CD4-positive, alpha-beta T cell treated with Interleukin-2 at 100 ng/mL for 4 hours (primary cell): Measurements from ENCODE around the gene TTC7B.
"Not testable (repeated sequence)": the region's sequence is repeated elsewhere in the genome, so short reads cannot be mapped to it uniquely, and the experiment has no call there.

ENCODE experiments used
- DNase-seq: peaks from one replicate; pipeline ENCODE4 v3.0.0-alpha.2; 2020; ENCODE audit warnings: low spot score

Gene TTC7B

GRCh38 chr14:90830931-90831701, 14.9 kb upstream of the TTC7B start:
- DNase-seq, result no peak

DNA sequence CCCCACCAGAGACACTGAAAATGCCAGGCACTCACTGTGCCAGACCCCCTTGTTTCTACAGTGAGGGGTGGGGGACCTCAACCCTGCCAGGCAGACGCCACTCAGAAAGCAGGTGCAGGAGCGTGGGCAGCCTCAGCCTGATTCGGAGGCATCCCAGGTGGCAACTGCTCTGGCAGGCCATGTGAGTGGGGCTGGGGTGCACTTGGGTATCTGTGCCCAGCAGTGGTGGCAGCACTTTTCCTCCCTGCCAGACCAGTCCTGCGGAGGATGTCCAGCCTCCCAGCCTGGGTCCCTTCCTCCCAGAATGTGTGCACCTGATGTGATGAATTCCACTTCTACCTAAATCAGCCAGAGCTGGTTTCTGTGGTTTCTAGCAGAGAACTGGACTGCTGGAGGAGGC, 13.4 kb upstream of the TTC7B start:
- DNase-seq, result no peak

GRCh38 chr14:90828642-90829487, 12.6 kb upstream of the TTC7B start:
- DNase-seq, result peak; percentile 49

GRCh38 chr14:90827919-90828610, 11.8 kb upstream of the TTC7B start:
- peak; percentile 90 for DNase-seq

GRCh38 chr14:90823542-90823941, 7.3 kb upstream of the TTC7B start:
- not testable (repeated sequence) for DNase-seq

- peak; percentile 83 for DNase-seq
Measured at GRCh38 chr14:90820958-90821357, 4.7 kb upstream of the TTC7B start.

DNA sequence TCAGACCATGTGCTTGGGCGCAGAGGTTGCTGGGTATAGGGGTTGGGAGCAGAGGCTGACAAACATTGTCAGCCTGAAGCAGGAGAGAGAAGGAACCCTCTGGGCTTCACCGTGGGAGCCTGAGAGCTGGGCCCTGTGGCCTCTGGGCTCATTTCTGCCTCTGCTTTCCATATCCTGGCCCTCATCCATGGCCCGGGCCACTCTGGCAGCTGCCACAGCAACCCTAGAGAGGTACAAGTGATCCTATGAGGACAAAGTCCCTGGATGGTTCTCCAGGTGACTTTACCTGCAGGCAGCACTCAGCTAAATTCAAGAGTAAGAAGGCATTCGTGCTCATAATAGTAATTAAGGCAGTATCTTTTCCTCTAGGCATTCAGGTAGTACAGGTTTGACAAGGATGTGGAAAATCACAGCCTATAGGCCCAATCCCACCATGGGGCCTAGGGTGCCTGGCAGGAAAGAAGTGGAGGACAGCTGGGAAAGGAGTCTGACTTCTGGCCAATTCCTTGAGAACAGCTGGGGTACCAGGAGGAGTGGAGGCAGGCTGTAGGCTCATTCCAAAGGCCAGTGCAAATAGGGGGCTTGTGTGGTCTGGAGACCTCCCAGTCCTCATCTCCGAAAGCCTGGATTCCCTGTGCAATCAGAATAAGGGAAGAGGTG, 3.6 kb upstream of the TTC7B start:
- DNase-seq, result no peak

- no peak for DNase-seq
Measured at GRCh38 chr14:90818715-90819114, 2.5 kb upstream of the TTC7B start.

- no peak for DNase-seq
Measured at GRCh38 chr14:90816681-90817436, 629 bp upstream of the TTC7B start.

GRCh38 chr14:90815572-90815821, 733 bp downstream of the TTC7B start:
- no peak for DNase-seq

DNA sequence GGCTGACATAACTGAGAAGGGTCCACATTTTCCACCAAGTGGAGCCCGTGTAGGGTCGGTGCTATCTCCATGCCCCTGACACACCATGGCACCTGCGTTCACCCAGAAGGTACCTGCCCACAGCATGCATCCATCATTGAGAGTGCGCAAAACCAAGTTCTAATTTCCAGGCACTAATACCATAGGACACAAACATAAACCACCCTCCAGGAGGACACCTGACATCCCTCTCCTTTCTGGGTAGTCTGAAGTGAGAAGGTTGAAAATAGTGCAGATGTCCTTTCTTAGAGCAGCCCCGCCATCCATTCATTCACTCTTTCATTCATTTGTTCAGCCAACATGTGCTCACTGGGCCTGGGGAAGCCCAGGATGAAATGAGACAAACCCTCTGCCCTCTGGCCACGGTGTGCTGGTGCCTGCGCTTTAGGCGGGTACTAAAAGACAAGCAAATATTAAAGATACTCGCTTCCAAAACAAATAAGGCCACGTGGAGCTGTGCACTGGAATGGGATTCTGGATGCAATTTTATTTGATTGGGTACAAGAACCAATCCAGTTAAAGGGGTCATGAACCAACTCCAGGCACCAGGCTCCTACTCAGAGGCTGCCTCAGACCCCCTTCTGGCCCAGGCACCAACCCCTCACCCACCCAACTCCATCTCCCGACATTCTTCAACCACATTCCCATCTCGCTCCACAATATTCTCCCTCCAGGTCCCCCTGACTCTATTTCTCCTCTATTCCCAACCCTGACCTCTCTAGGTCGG, 1.2 kb downstream of the TTC7B start:
- no peak for DNase-seq

- no peak for DNase-seq
Measured at GRCh38 chr14:90813442-90813841, 2.8 kb downstream of the TTC7B start.

DNA sequence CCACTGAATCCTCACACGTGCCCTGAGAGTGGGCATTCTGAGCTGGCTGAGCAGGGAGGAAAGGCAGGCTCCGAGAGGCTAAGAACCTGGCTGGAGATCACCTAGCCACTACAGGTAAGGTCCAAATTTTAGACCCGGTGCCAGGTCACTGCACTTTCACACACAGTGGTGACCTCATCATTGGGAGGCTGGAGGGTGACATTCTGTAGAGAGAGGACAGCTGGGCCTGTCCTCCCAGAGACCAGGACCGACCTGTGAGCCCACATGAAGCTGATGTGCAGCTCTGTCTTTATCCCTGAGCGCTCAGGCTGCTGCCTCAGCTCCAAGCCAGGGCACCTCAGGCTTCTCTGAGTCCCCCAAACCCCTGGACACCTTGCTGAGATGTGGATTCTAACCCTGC, 4.1 kb downstream of the TTC7B start:
- no peak for DNase-seq

- DNase-seq, result no peak
Measured at GRCh38 chr14:90811641-90812040, 4.6 kb downstream of the TTC7B start.

GRCh38 chr14:90810806-90811205, 5.4 kb downstream of the TTC7B start:
- DNase-seq, result no peak

DNA sequence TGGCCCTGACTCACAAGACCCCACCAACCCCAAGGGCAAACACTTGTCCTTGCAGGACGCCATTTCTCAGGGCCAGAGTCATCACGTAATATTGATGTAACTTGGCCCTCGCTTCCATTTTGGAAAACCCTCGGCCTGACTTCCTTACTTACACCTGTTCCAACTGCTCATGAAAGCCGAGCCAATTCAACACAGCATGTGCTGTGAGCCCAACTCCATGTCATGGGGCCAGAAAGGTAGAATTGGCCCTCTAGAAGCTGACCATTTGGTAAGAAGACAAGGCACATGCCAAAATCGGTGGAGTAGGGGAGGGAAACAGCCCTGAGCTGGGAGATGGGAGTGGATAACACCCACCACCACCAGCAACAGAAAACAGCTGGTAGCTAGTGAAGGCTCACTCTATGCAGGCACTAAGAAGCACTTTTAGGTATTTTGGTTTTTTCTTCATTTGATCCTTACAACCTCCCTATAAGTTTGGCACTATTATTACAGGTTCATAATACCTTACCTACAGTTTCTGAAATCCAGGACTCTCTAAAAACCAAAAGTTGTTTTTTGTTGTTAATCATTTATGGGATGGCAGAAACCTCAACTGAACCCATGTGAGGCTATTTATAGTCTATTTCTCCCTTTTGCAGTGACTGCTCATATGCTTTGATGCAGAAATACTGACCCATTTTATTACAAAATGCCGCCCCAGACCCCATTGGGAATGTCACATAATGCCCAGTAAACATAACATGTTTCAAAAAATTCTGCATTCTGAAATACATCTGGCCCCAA, 6.5 kb downstream of the TTC7B start:
- no peak for DNase-seq

- DNase-seq, result no peak
Measured at GRCh38 chr14:90808759-90809529, 7.3 kb downstream of the TTC7B start.

- no peak for DNase-seq
Measured at GRCh38 chr14:90807060-90807459, 9.2 kb downstream of the TTC7B start.
